Body of pancreas (tissue), 4 donors: ENCODE measurements around the gene ERVH48-1. TPM values are rescaled to one million over a fixed set of nuclear protein-coding genes. Genes with fewer than 3 reads are reported as not detected.
A peak's percentile ranks its signal among the peaks of the same experiment; 100 is the strongest.

Experiments
- ATAC-seq: fragments of 150-250 bp; one replicate; pipeline ENCODE4 v1.9.1; 2016
- DNase-seq, 4 donors: peaks; one replicate each; pipeline ENCODE4 v3.0.0-alpha.2; 2019
- H3K27ac ChIP-seq, 4 donors: fragments of 200-600 bp; sonication (generic); 1 replicate in 3 of 4; 2 replicates in 1 of 4; pipeline versions ENCODE4 v1.5.1 to v1.6.1; 2016 to 2019; ENCODE audit warnings: mild to moderate bottlenecking in 1 of 4, mixed read lengths in 1 of 4, moderate library complexity in 1 of 4
- H3K27me3 ChIP-seq, 2 donors: fragments of 200-600 bp; sonication (generic); one replicate each; pipeline ENCODE4 v1.6.0; 2016; ENCODE audit warnings: mild to moderate bottlenecking in 1 of 2
- H3K36me3 ChIP-seq, 2 donors: fragments of 200-600 bp; sonication (generic); replicated peaks in 1 of 2; 2 replicates each; pipeline ENCODE4 v1.5.1; 2016; ENCODE audit warnings: low read depth in 2 of 2; ENCODE audit not compliant: insufficient read depth in 1 of 2
- H3K4me1 ChIP-seq: fragments of 200-600 bp; sonication (generic); one replicate; pipeline ENCODE4 v1.6.0; 2016
- H3K4me3 ChIP-seq, 2 donors: fragments of 200-600 bp; sonication (generic); 1 replicate in 1 of 2; 2 replicates in 1 of 2; pipeline ENCODE4 v1.5.1; 2016 to 2019
- H3K9me3 ChIP-seq, 3 donors: fragments of 200-600 bp; sonication (generic); 1 replicate in 2 of 3; 2 replicates in 1 of 3; pipeline ENCODE4 v1.5.1; 2016
- POLR2A ChIP-seq, 3 donors: fragments of 450-650 bp; IDR thresholded peaks; one replicate each; pipeline ENCODE4 v1.6.1; 2016; ENCODE audit warnings: antibody characterized with exemption in 3 of 3, mild to moderate bottlenecking in 2 of 3
- WGBS, 2 donors: methylation state at CpG; one replicate each; pipeline ENCODE4 v1.1.5; 2017; 5-methylcytosine and 5-hydroxymethylcytosine counted together
- intact Hi-C: fragments of 100-400 bp; cut with DNase I; formaldehyde crosslinking; loops from one replicate; pipeline ENCODE4 v1.15.1; 2023
- total RNA-seq, 2 donors: library from RNA; depleted of rRNA; stranded (reverse); fragments of >200 nt; gene quantifications; one replicate each; pipeline ENCODE4 v1.1.0, GENCODE V29; 2016
- TF ChIP-seq, protein P1 (sequence below), 7 experiments: fragments of 450-650 bp in 4 of 7; fragments of 200-600 bp in 3 of 7; sonication (generic) in 3 of 7; IDR thresholded peaks; one replicate each; pipeline ENCODE4 v1.5.1; 2016 to 2019; ENCODE audit warnings: antibody characterized with exemption in 7 of 7

Gene ERVH48-1
- total RNA-seq: under 1 TPM in 1 of 2 donors, not detected in 1; 0.52 TPM

GRCh38 chr21:42925114-42925926 lies at the start of gene ERVH48-1:
Gene ERVH48-1 (minus strand): TSS chr21:42925630. CDS start chr21:42919006, 6,624 bp downstream.
- H3K9me3 ChIP-seq: no peaks in the 10 kb centered on the region
- no peak for DNase-seq
- ATAC-seq: no peak
- WGBS, 2 donors: 92 to 95% methylated on average over 28 to 29 of the region's 29 CpGs
- intact Hi-C loops: no loop called here
- no peaks in the 10 kb centered on the region for H3K36me3 ChIP-seq
- H3K27ac ChIP-seq: peak within 1 kb of the TSS in 1 of 4 donors; percentile 29
- no peaks in the 10 kb centered on the region for H3K27me3 ChIP-seq
- H3K4me3 ChIP-seq: no peak within 1 kb of the TSS
- no peak for TF ChIP-seq POLR2A (IDR thresholded peaks at IDR 0.05)
- TF ChIP-seq, protein P1, sequence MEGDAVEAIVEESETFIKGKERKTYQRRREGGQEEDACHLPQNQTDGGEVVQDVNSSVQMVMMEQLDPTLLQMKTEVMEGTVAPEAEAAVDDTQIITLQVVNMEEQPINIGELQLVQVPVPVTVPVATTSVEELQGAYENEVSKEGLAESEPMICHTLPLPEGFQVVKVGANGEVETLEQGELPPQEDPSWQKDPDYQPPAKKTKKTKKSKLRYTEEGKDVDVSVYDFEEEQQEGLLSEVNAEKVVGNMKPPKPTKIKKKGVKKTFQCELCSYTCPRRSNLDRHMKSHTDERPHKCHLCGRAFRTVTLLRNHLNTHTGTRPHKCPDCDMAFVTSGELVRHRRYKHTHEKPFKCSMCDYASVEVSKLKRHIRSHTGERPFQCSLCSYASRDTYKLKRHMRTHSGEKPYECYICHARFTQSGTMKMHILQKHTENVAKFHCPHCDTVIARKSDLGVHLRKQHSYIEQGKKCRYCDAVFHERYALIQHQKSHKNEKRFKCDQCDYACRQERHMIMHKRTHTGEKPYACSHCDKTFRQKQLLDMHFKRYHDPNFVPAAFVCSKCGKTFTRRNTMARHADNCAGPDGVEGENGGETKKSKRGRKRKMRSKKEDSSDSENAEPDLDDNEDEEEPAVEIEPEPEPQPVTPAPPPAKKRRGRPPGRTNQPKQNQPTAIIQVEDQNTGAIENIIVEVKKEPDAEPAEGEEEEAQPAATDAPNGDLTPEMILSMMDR (IDR thresholded peaks at IDR 0.05): no peak
- H3K4me1 ChIP-seq: peaks cover 9% of the 10 kb centered on the region

GRCh38 chr21:42973991-42974831 lies 48.8 kb upstream of the ERVH48-1 start, which contains the start of gene PKNOX1:
Gene PKNOX1 (plus strand): TSS chr21:42974562. CDS start chr21:43004382, 29,820 bp downstream.
- DNase-seq (peak; percentile 99 to 100 (median 100)), ATAC-seq (peak; percentile 89)
- peak; percentile 46 to 62 (median 51) for TF ChIP-seq POLR2A (IDR thresholded peaks at IDR 0.05)
- TF ChIP-seq, protein P1 (IDR thresholded peaks at IDR 0.05): peak in 4 of 7 experiments; percentile 32 to 58 (median 44)
- intact Hi-C loops: no loop called here
- Histone ChIP-seq H3K4me3 (peak within 1 kb of the TSS; percentile 26 to 56), H3K27me3 (no peaks in the 10 kb centered on the region), H3K9me3 (no peaks in the 10 kb centered on the region), H3K27ac (peak within 1 kb of the TSS; percentile 94 to 100 (median 95)), H3K36me3 (no peaks in the 10 kb centered on the region), H3K4me1 (peaks cover 34% of the 10 kb centered on the region)
- 0% methylated on average over 71 of the region's 106 CpGs; no CpG with 5 or more reads in 1 of the 2 donors for WGBS, 2 donors

GRCh38 chr21:42973309-42973990 lies 48.0 kb upstream of the ERVH48-1 start:
- DNase-seq (peak in 2 of 4 donors; percentile 8 to 20), ATAC-seq (no peak)
- Histone ChIP-seq H3K4me3 (peak overlapping the region; percentile 10 to 26), H3K4me1 (peaks cover 34% of the 10 kb centered on the region), H3K36me3 (no peaks in the 10 kb centered on the region), H3K27me3 (no peaks in the 10 kb centered on the region), H3K9me3 (no peaks in the 10 kb centered on the region), H3K27ac (peak overlapping the region; percentile 82 to 94 (median 92))
- TF ChIP-seq, protein P1 (IDR thresholded peaks at IDR 0.05): no peak
- no peak for TF ChIP-seq POLR2A (IDR thresholded peaks at IDR 0.05)
- intact Hi-C loops: no loop called here
- WGBS, 2 donors: 56 to 95% methylated on average over 7 to 18 of the region's 19 CpGs

DNA sequence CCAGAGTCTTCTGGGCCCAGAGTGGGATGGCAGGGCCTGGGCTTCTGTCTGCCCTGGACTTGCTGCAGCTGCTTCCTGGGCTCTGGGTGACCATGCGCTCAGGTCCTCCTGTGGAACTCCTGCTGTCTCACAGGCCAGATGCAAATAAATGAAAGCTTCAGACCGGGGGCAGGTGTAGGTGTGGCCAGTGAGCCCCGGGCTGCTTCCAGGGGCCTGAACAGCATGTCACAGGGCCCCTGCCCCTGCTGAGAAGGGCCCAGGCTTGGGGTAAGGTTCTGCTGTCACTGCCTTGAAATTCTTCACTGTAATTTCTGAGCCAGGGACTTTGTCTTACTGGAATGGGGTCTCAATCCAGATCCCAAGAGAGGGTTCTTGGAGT lies 46.5 kb upstream of the ERVH48-1 start:
- peak overlapping the region in 2 of 4 donors; percentile 35 to 39 for H3K27ac ChIP-seq
- TF ChIP-seq POLR2A (IDR thresholded peaks at IDR 0.05): no peak
- TF ChIP-seq, protein P1 (IDR thresholded peaks at IDR 0.05): no peak
- ATAC-seq (no peak), DNase-seq (no peak)
- intact Hi-C loops: no loop called here
- no peaks in the 10 kb centered on the region for H3K36me3 ChIP-seq
- no peak overlapping the region for H3K4me3 ChIP-seq
- H3K4me1 ChIP-seq: peaks cover 34% of the 10 kb centered on the region
- 17 to 81% methylated on average over 1 to 3 of the region's 3 CpGs for WGBS, 2 donors
- no peaks in the 10 kb centered on the region for H3K27me3 ChIP-seq
- no peaks in the 10 kb centered on the region for H3K9me3 ChIP-seq
